Measurements from ENCODE around the gene PRKCE. TPM values are rescaled to one million over a fixed set of nuclear protein-coding genes. Genes with fewer than 3 reads are reported as not detected.
A peak's percentile ranks its signal among the peaks of the same experiment; 100 is the strongest.

Gene PRKCE
- 10 to 100 TPM; 15.8 to 21.9 (median 19.2) TPM for total RNA-seq
- 1 to 10 TPM; 3.0 to 7.7 (median 3.5) TPM for polyA plus RNA-seq

- DNase-seq, result peak; percentile 87
- intact Hi-C loops (cut with DNase I), result loop anchor here (1.0 to 5.0 kb wide), 4 partner anchors 49 to 234 kb away; no protein-coding TSS in a partner anchor
Observed at GRCh38 chr2:45651415-45652089, at the start of gene PRKCE. Gene PRKCE, plus strand, starts transcription at chr2:45651675.

GRCh38 chr2:45602624-45603023, 48.9 kb upstream of the PRKCE start:
- WGBS, 2 donors, result 96 to 98% methylated on average over 2 of the region's 2 CpGs
- peaks cover 3 to 63% (median 15%) of the 10 kb centered on the region in 4 donors for H3K36me3 ChIP-seq

More at GRCh38 chr2:45651415-45652089, at the start of gene PRKCE:
- WGBS, 2 donors, result 0 to 1% methylated on average over 66 of the region's 66 CpGs
- H3K27me3 ChIP-seq, result no peaks in the 10 kb centered on the region
- peak in 1 of 4 donors; percentile 32 for TF ChIP-seq POLR2AphosphoS5 (IDR thresholded peaks at IDR 0.05)
- no peak for TF ChIP-seq CTCF (IDR thresholded peaks at IDR 0.05)
- no peak for TF ChIP-seq EP300 (IDR thresholded peaks at IDR 0.05)
- TF ChIP-seq POLR2A (IDR thresholded peaks at IDR 0.05), result no peak
- peak within 1 kb of the TSS; percentile 78 to 93 (median 88) for H3K4me3 ChIP-seq
- no peaks in the 10 kb centered on the region for H3K9me3 ChIP-seq
- peak within 1 kb of the TSS; percentile 96 to 99 (median 99) for H3K27ac ChIP-seq
- H3K36me3 ChIP-seq, result no peaks in the 10 kb centered on the region
- peaks cover 0 to 59% (median 52%) of the 10 kb centered on the region in 4 donors for H3K4me1 ChIP-seq

GRCh38 chr2:45605116-45605515, 46.4 kb upstream of the PRKCE start:
- Histone ChIP-seq H3K4me3 (no peak overlapping the region), H3K9me3 (no peaks in the 10 kb centered on the region), H3K27me3 (no peaks in the 10 kb centered on the region), H3K27ac (no peak overlapping the region), H3K36me3 (peaks cover 0 to 38% (median 7%) of the 10 kb centered on the region in 4 donors), H3K4me1 (peaks cover 0 to 5% (median 4%) of the 10 kb centered on the region in 4 donors)
- 94 to 99% methylated on average over 2 of the region's 2 CpGs for WGBS, 2 donors
- intact Hi-C loops (cut with DNase I), result no loop called here
- TF ChIP-seq CTCF (IDR thresholded peaks at IDR 0.05) (no peak), EP300 (IDR thresholded peaks at IDR 0.05) (no peak), POLR2AphosphoS5 (IDR thresholded peaks at IDR 0.05) (no peak), POLR2A (IDR thresholded peaks at IDR 0.05) (no peak)
- no peak for DNase-seq

More at GRCh38 chr2:45602624-45603023, 48.9 kb upstream of the PRKCE start:
- no peaks in the 10 kb centered on the region for H3K27me3 ChIP-seq
- TF ChIP-seq POLR2A (IDR thresholded peaks at IDR 0.05) (no peak), POLR2AphosphoS5 (IDR thresholded peaks at IDR 0.05) (no peak), CTCF (IDR thresholded peaks at IDR 0.05) (no peak), EP300 (IDR thresholded peaks at IDR 0.05) (no peak)
- no peak overlapping the region for H3K27ac ChIP-seq
- H3K4me3 ChIP-seq, result no peak overlapping the region
- intact Hi-C loops (cut with DNase I), result no loop called here
- no peaks in the 10 kb centered on the region for H3K4me1 ChIP-seq
- no peaks in the 10 kb centered on the region for H3K9me3 ChIP-seq
- DNase-seq, result no peak

- WGBS, 2 donors, result 73 to 94% methylated on average over 1 of the region's 1 CpG
- H3K9me3 ChIP-seq, result no peaks in the 10 kb centered on the region
- peaks cover 0 to 21% (median under 1%) of the 10 kb centered on the region in 4 donors for H3K36me3 ChIP-seq
- intact Hi-C loops (cut with DNase I), result no loop called here
- TF ChIP-seq CTCF (IDR thresholded peaks at IDR 0.05), result no peak
- TF ChIP-seq POLR2A (IDR thresholded peaks at IDR 0.05), result no peak
- no peak for TF ChIP-seq EP300 (IDR thresholded peaks at IDR 0.05)
- no peak for TF ChIP-seq POLR2AphosphoS5 (IDR thresholded peaks at IDR 0.05)
- H3K27ac ChIP-seq, result no peak overlapping the region
- no peak overlapping the region for H3K4me3 ChIP-seq
- DNase-seq, result no peak
- H3K4me1 ChIP-seq, result peaks cover 0 to 13% (median 10%) of the 10 kb centered on the region in 4 donors
- no peaks in the 10 kb centered on the region for H3K27me3 ChIP-seq
Observed at GRCh38 chr2:45606796-45607195, 44.7 kb upstream of the PRKCE start.

All from sigmoid colon (tissue), 7 donors.